HG03354 (cell line): Measurements from ENCODE around the gene PAK3.

ENCODE experiments used
- ATAC-seq: cut with Tn5 transposase; IDR thresholded peaks from one replicate; pipeline ENCODE4 v1.9.1; 2021; ENCODE audit warnings: mild to moderate bottlenecking; ENCODE audit not compliant: unreplicated experiment, poor library complexity, severe bottlenecking

Gene PAK3

DNA sequence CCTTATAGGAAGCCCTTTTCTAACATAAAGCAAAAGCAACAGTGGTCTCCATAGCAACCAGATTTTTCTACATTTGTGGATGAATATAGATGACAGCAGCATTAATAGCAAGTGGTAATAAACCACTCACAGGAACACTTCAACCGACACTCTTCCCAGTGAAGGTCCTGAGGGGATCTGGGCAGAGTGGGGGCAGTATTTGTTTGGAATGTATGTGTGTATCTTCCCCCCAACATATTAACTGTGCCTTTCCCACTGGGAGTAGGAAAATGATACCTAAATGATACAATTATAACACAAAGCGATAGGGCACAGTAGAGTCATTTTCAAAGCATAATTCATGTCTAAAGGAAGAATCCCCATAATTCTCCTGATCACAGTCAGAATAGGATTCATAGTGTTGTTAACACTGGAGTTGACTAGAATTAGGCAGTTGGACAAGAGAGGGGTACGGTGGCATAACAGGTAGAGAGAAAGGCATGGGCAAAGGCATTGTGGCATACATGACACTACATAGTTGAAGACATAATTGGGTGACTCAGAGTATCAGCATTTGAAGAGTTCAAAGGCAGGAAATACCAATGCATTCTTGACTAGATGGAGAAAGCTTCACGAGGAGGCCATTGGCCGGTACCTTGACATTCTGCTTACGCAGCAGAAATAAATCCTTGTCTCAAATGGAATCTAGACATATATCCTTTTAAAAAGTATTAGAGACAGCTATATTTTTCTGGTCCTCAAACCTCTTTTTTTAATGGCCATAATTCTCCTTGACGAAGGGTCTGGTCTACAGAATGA, 159.1 kb downstream of the PAK3 start:
- no peak for ATAC-seq

DNA sequence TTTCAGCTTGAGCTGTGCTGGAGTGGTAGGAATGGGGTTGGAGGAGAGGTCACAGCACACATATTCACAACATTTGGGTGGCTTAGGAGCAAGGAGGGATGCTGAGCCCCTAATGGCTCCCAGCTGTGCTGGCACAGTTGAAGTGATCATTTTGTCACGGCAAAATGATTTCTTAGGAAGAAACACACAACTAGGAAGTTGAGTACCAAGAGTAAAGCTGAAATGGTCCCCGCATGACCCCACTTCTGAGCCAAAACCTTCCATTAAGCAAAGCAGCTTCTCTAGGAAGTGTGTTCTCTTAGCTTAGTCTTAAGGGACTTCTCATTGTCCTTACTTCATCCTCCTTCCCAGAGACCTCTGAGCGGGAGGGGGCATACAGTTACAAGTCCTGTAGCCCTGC, 161.7 kb downstream of the PAK3 start:
- no peak for ATAC-seq

DNA sequence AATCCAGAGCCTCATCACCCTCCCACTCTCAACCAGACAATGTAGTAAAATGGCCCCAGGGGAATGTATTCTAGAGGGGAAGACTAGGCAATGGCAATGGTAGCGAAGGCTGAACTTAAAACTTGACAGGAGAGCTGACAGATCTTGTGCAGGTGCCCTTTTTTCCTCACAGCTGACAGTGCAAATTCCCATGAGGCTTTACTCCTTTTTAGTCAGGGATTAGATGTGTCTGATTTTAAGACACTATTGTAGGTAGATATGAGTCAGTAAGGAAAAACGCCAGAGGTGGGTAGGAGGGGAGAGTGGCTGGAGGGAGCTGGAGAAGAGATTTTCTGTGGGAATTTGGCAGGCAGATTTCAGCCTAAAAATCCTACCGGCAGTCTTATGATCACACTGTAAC, 163.6 kb downstream of the PAK3 start:
- ATAC-seq, result no peak

DNA sequence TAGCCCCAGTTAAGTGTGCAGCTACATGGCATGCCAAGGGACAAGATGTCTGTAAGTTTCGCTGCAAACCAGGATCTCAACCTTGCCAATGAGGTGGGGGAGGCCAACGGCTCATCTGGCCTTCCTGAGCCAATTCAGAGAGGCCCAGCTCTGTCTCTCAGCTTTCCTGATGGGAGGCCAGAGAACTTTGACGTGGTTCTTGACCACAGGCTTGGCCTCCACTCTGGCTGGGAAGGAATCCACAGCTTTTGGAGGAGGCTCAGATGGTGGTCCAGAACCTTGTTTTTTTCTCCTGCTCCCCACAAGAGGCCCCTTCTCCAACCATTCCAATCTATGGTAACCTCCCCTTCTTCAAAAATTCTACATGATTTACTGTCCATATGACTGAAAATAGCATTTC, 164.5 kb downstream of the PAK3 start:
- no peak for ATAC-seq

DNA sequence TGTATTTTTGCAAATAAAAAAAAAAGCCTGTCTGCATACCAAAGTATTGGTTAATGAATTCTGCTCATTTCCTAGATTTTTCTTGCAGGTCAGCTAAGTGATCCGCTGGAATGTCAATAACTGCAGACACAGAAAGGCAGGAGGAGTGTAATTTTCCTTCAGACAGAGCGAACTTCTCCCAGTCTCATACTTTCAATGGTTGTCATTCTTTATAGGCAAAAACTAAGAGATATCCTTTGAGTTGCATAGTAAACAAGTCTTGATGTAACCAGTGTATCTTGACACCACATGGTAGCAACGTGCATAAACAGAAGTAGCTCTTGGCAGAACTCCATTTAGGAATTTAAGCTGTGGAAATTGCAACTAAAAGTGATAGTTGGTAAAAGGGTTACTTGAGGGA, 166.1 kb downstream of the PAK3 start:
- ATAC-seq, result no peak

DNA sequence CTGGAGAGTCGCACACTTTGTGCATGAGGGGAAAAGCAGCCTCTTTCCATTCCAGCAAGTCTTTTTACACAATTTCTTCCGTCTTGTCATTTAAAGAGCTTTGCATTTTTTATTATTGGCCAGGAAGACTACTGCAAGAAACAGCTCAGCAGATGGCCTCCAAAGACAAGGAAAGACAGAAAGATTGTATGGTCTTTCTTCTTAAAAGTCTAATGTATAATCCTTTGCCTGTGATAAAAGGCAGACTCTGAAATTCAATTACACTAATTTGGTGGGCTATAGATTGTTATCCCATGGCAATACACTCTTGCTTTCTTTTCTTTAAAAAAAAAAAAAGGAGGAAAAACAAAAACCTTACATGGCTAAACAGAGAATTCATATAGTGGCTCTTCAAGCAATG, 168.4 kb downstream of the PAK3 start:
- no peak for ATAC-seq

DNA sequence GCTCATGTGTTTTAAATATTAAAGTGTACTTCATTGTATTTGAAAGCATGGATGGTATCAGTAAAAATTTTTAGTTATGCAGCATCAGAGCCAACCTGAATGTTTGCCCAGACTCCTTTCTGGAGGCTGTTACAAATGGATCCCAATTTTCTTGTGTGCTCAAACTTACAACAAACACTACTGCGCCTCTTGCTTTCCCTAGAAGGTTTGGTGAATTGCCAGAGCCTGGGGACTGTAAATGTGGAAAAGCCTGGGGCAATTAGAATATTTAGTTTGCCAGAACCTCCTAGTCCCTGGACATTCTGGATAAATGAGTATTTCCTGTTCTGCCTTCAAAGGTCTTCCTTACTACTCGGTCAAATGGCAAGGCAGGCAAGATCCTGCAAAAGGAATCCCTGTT, 169.5 kb downstream of the PAK3 start:
- ATAC-seq, result no peak

DNA sequence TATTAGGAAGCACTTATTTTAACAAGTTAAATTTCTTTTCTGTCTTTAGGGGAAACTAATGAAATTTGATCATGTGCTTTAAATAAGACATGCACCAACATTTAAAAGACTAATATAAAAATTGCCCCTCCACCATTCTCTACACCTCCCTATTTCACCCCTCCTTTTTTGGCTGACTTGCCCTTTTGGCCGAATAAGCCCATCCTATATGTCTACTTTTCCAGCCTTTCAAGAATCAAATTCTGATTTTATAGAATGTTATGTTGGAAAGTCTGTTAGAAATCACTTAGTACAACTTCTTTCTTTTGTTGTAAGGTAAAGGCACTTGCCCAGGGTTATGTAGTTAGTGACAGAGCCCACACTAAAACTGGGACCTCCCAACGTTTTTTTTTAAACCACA, 172.5 kb downstream of the PAK3 start:
- ATAC-seq, result no peak

DNA sequence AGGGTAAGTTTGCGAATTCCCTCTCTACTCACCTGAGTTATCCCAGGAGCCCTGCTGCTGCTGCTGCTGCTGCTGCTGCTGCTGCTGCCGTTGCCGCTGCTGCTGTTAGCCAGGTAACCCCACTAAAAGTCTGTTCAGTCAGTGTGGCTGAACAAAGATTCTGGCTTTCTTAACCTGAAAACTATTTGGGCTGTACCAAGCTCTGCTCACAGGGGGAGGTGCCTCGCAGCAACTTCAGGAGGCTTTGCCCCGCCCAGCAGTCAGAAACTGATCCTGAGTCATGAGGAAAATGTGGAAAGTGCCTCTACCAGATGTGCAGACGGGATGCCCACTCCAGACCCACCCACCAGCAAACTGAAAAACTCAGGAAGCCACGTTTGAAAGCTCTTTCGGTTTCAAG, 174.3 kb downstream of the PAK3 start, which contains the start of gene CAPN6:
Gene CAPN6 (minus strand): TSS at position 145 of the 400 bp plus-strand sequence. CDS start 6,547 bp downstream, outside the sequence.
- no peak for ATAC-seq
